WTC11 (cell line): ENCODE data around the gene SETD2. TPM values are rescaled to one million over a fixed set of nuclear protein-coding genes. Genes with fewer than 3 reads are reported as not detected.

Experiments
- ATAC-seq: fragments of 200-7000 bp; cut with Tn5 transposase; 2 replicates; pipeline ENCODE4 v1.10.0; 2021; ENCODE audit warnings: mild to moderate bottlenecking, moderate library complexity
- CTCF ChIA-PET: fragments of 300-600 bp; sonication (Branson Sonifier 250); formaldehyde crosslinking; loops from one replicate; lab custom pipeline; 2021; ENCODE audit warnings: antibody characterized with exemption; lab: Charles Lee
- POLR2A ChIA-PET: fragments of 350-600 bp; sonication (Branson Sonifier 250); formaldehyde crosslinking; loops from one replicate; lab custom pipeline; 2021; ENCODE audit warnings: antibody characterized with exemption; lab: Charles Lee
- DNase-seq: peaks from one replicate; pipeline ENCODE4 v3.0.0; 2021; ENCODE audit warnings: low spot score
- H3K27ac Mint-ChIP-seq: 2 replicates; pipeline ENCODE4 v1.8.0; 2021; ENCODE audit warnings: mixed read lengths
- H3K27me3 Mint-ChIP-seq: 2 replicates; pipeline ENCODE4 v1.8.0; 2021; ENCODE audit warnings: low read depth, mild to moderate bottlenecking, moderate library complexity, mixed read lengths
- H3K36me3 Mint-ChIP-seq: 2 replicates; pipeline ENCODE4 v1.8.0; 2021; ENCODE audit warnings: mixed read lengths
- H3K4me1 Mint-ChIP-seq: 2 replicates; pipeline ENCODE4 v1.8.0; 2022; ENCODE audit warnings: mixed read lengths
- H3K4me3 Mint-ChIP-seq: 2 replicates; pipeline ENCODE4 v1.8.0; 2021; ENCODE audit warnings: mild to moderate bottlenecking, moderate library complexity, mixed read lengths
- H3K9me3 Mint-ChIP-seq: 2 replicates; pipeline ENCODE4 v1.8.0; 2021; ENCODE audit warnings: mixed read lengths
- AFF4 ChIP-seq: sonication (generic); formaldehyde crosslinking; IDR thresholded peaks from 2 replicates; pipeline ENCODE4 v1.8.1; 2023; ENCODE audit warnings: mild to moderate bottlenecking, missing genetic modification reagents, borderline replicate concordance
- E2F5 ChIP-seq: sonication (generic); formaldehyde crosslinking; IDR thresholded peaks from 2 replicates; pipeline ENCODE4 v1.8.1; 2022; ENCODE audit warnings: mild to moderate bottlenecking, moderate library complexity, missing genetic modification reagents
- EMX1 ChIP-seq: fragments of 250-450 bp; sonication (Bioruptor Pico); IDR thresholded peaks from 2 replicates; pipeline ENCODE4 v1.8.0; 2021; ENCODE audit warnings: mild to moderate bottlenecking
- ERG ChIP-seq: fragments of 250-450 bp; sonication (Bioruptor Pico); IDR thresholded peaks from 2 replicates; pipeline ENCODE4 v1.8.0; 2021; ENCODE audit warnings: mild to moderate bottlenecking
- GRHL2 ChIP-seq: fragments of 250-450 bp; sonication (Bioruptor Pico); IDR thresholded peaks from 2 replicates; pipeline ENCODE4 v1.8.0; 2022; ENCODE audit warnings: mild to moderate bottlenecking, moderate library complexity; ENCODE audit not compliant: insufficient replicate concordance, severe bottlenecking
- IRF2 ChIP-seq: sonication (generic); formaldehyde crosslinking; IDR thresholded peaks from 2 replicates; pipeline ENCODE4 v1.8.0; 2022; ENCODE audit warnings: low read depth, missing genetic modification reagents, borderline replicate concordance
- NFE2L1 ChIP-seq: sonication (generic); formaldehyde crosslinking; IDR thresholded peaks from 2 replicates; pipeline ENCODE4 v1.8.1; 2023; ENCODE audit warnings: missing genetic modification reagents
- NFYB ChIP-seq: sonication (generic); formaldehyde crosslinking; conservative IDR thresholded peaks from 2 replicates; pipeline ENCODE4 v1.8.0; 2022; ENCODE audit warnings: low read depth, missing genetic modification reagents
- PRRX2 ChIP-seq: fragments of 250-450 bp; sonication (Bioruptor Pico); IDR thresholded peaks from 2 replicates; pipeline ENCODE4 v1.8.0; 2021; ENCODE audit warnings: mild to moderate bottlenecking
- SMAD4 ChIP-seq: sonication (generic); formaldehyde crosslinking; IDR thresholded peaks from 2 replicates; pipeline ENCODE4 v1.8.0; 2022; ENCODE audit warnings: mild to moderate bottlenecking, missing genetic modification reagents
- TCF7 ChIP-seq: sonication (generic); formaldehyde crosslinking; IDR thresholded peaks from 2 replicates; pipeline ENCODE4 v1.8.0; 2022; ENCODE audit warnings: mild to moderate bottlenecking, low read depth, missing genetic modification reagents, moderate library complexity
- TEAD4 ChIP-seq: sonication (generic); formaldehyde crosslinking; IDR thresholded peaks from 2 replicates; pipeline ENCODE4 v1.8.0; 2022; ENCODE audit warnings: mild to moderate bottlenecking, missing genetic modification reagents
- ZNF121 ChIP-seq: sonication (generic); formaldehyde crosslinking; IDR thresholded peaks from 2 replicates; pipeline ENCODE4 v1.8.0; 2023; ENCODE audit warnings: missing genetic modification reagents
- ZNF396 ChIP-seq: fragments of 250-450 bp; sonication (Bioruptor Pico); IDR thresholded peaks from 2 replicates; pipeline ENCODE4 v1.8.0; 2021; ENCODE audit warnings: mild to moderate bottlenecking, moderate library complexity, borderline replicate concordance
- ZNF512 ChIP-seq: sonication (generic); formaldehyde crosslinking; IDR thresholded peaks from 2 replicates; pipeline ENCODE4 v1.8.1; 2022; ENCODE audit warnings: missing genetic modification reagents, borderline replicate concordance
- ZNF532 ChIP-seq: fragments of 250-450 bp; sonication (Bioruptor Pico); IDR thresholded peaks from 2 replicates; pipeline ENCODE4 v1.9.0; 2021; ENCODE audit warnings: mild to moderate bottlenecking, borderline replicate concordance
- total RNA-seq: library from RNA; stranded (reverse); gene quantifications from 3 replicates; pipeline ENCODE4 v1.2.3, GENCODE V29; 2021

SETD2 gene
- total RNA-seq, 1 experiment from 2014 or later, result 39.8 TPM

- POLR2A ChIA-PET, result no interaction called here
Observed at GRCh38 chr3:46985588-46985987, 178.3 kb downstream of the SETD2 start.

GRCh38 chr3:46984591-46985459, 179.1 kb downstream of the SETD2 start:
- ATAC-seq, result no peak
- CTCF ChIA-PET, result interaction anchor here (0.9 to 2.0 kb wide), 2 partner anchors 49 to 61 kb away, joined by 4 to 5 read pairs; no protein-coding TSS in a partner anchor
- TF ChIP-seq EMX1 (CRISPR knock-in tag), result no peak
- no peak for TF ChIP-seq E2F5
- no peak for TF ChIP-seq ZNF396 (CRISPR knock-in tag)
- no peak for TF ChIP-seq GRHL2 (CRISPR knock-in tag)
- no peak for TF ChIP-seq ZNF512 (CRISPR knock-in tag)
- TF ChIP-seq ERG (CRISPR knock-in tag), result no peak
- TF ChIP-seq ZNF532 (CRISPR knock-in tag), result no peak
- TF ChIP-seq TEAD4 (CRISPR knock-in tag), result no peak
- TF ChIP-seq TCF7 (CRISPR knock-in tag), result no peak
- no peak for TF ChIP-seq PRRX2 (CRISPR knock-in tag)
- TF ChIP-seq SMAD4 (CRISPR knock-in tag), result no peak
- TF ChIP-seq AFF4 (CRISPR knock-in tag), result no peak
- TF ChIP-seq NFE2L1 (CRISPR knock-in tag), result no peak
- TF ChIP-seq, all 79 proteins: peak for 0
- DNase-seq, result no peak
- H3K27me3 Mint-ChIP-seq, result peaks cover 5% of the 10 kb centered on the region
- no peak overlapping the region for H3K27ac Mint-ChIP-seq
- H3K9me3 Mint-ChIP-seq, result no peaks in the 10 kb centered on the region
- peaks cover 48% of the 10 kb centered on the region for H3K4me1 Mint-ChIP-seq
- POLR2A ChIA-PET, result no interaction called here
- no peak overlapping the region for H3K4me3 Mint-ChIP-seq
- peaks cover 5% of the 10 kb centered on the region; the same call in 1 of the 2 replicates for H3K36me3 Mint-ChIP-seq

More at GRCh38 chr3:46985588-46985987, 178.3 kb downstream of the SETD2 start:
- no peak overlapping the region for H3K27ac Mint-ChIP-seq
- no peak overlapping the region for H3K4me3 Mint-ChIP-seq
- CTCF ChIA-PET, result interaction anchor here (2.0 kb wide), 1 partner anchor 62 kb away, joined by 5 read pairs; no protein-coding TSS in a partner anchor
- H3K27me3 Mint-ChIP-seq, result peaks cover 5% of the 10 kb centered on the region
- no peaks in the 10 kb centered on the region for H3K9me3 Mint-ChIP-seq
- no peak for DNase-seq
- TF ChIP-seq NFYB (CRISPR knock-in tag) (no peak), ZNF121 (CRISPR knock-in tag) (no peak), IRF2 (CRISPR knock-in tag) (no peak), ERG (CRISPR knock-in tag) (no peak)
- H3K4me1 Mint-ChIP-seq, result peaks cover 49% of the 10 kb centered on the region
- ATAC-seq, result no peak
- peaks cover 5% of the 10 kb centered on the region; the same call in 1 of the 2 replicates for H3K36me3 Mint-ChIP-seq
